ENCODE measurements around the gene MMP23B.

DNA sequence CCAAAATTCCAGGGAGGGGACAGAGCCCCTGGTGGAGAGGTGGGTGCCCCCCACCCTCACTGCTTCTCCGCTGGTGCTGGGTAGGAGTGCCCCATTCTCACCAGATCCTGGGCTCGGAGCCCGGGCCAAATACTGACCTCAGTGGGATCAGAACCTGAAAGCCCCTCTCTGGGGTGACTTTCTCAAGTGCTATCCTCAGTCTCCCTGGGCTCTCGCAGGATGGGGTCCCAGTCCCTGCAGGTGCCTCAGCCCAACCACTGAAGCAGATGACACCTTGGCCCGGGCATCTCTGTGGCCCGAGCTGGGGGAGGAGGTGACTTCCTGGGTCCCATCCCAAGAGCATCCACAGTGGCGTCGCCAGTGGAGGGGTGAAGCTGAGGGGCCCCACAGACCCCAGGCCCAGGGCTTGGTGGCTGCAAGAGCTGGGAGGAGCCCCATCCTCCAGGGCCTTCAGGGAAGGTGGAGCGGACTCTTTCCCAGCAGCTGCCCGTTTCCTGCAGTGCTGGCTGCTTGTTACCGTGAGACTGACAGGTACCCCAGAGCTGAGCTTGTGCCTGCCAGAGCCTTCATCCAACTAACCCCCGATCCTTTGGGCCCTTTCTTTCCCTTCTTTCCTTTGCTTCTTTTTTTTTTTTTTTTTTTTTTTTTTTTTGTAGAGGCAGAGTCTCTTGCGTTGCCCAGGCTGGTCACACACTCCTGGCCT, 28.2 kb upstream of the MMP23B start:
- TF ChIP-seq, protein P1, sequence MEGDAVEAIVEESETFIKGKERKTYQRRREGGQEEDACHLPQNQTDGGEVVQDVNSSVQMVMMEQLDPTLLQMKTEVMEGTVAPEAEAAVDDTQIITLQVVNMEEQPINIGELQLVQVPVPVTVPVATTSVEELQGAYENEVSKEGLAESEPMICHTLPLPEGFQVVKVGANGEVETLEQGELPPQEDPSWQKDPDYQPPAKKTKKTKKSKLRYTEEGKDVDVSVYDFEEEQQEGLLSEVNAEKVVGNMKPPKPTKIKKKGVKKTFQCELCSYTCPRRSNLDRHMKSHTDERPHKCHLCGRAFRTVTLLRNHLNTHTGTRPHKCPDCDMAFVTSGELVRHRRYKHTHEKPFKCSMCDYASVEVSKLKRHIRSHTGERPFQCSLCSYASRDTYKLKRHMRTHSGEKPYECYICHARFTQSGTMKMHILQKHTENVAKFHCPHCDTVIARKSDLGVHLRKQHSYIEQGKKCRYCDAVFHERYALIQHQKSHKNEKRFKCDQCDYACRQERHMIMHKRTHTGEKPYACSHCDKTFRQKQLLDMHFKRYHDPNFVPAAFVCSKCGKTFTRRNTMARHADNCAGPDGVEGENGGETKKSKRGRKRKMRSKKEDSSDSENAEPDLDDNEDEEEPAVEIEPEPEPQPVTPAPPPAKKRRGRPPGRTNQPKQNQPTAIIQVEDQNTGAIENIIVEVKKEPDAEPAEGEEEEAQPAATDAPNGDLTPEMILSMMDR (IDR thresholded peaks at IDR 0.05) = no peak
- no peak for TF ChIP-seq POLR2A (IDR thresholded peaks at IDR 0.05)

Measured in right lobe of liver (tissue), 4 donors.